Hepatocyte (in vitro differentiated cells): ENCODE results near the gene COX4I1.

Experiments used
- EZH2 ChIP-seq: fragments of 200-600 bp; sonication (generic); IDR thresholded peaks from 2 replicates; pipeline ENCODE4 v1.6.1; 2016; ENCODE audit warnings: antibody characterized with exemption, mild to moderate bottlenecking, borderline replicate concordance
- TF ChIP-seq, protein P1 (sequence below): fragments of 200-600 bp; sonication (generic); IDR thresholded peaks from 2 replicates; pipeline ENCODE4 v1.5.1; 2016; ENCODE audit warnings: antibody characterized with exemption, mild to moderate bottlenecking; ENCODE audit not compliant: poor library complexity

DNA sequence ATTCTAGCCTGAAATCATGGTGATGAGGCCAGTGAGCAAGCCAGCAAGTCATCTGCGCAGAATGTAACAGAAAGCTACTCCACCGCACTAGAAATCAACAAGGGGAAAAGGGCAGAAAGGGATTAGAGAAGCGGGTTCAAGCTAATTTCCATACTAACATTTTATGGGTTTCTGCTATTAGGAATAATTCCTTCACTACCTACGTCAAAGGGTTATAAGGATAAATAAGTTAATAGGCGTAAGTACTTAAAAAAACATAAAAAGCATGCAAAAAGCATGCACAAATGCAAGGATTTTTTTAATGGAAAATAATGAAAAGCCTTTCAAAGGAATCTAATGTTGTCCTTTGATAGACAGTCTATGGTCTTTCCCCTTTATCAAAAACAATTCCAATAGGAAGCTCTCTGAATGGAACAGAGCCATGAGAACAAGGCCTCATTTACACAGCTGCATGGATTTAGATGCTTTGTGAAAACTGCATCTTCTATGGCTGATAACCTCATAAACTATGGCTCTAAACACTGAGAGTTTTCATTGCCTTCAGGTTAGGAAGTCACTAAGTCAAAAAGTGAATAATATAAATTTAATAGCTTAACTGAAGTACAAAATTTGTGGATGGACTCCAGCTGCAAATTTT is 5.7 kb upstream of the COX4I1 start:
- TF ChIP-seq EZH2, result no peak
- TF ChIP-seq, protein P1, sequence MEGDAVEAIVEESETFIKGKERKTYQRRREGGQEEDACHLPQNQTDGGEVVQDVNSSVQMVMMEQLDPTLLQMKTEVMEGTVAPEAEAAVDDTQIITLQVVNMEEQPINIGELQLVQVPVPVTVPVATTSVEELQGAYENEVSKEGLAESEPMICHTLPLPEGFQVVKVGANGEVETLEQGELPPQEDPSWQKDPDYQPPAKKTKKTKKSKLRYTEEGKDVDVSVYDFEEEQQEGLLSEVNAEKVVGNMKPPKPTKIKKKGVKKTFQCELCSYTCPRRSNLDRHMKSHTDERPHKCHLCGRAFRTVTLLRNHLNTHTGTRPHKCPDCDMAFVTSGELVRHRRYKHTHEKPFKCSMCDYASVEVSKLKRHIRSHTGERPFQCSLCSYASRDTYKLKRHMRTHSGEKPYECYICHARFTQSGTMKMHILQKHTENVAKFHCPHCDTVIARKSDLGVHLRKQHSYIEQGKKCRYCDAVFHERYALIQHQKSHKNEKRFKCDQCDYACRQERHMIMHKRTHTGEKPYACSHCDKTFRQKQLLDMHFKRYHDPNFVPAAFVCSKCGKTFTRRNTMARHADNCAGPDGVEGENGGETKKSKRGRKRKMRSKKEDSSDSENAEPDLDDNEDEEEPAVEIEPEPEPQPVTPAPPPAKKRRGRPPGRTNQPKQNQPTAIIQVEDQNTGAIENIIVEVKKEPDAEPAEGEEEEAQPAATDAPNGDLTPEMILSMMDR, result no peak
